ENCODE measurements around the gene EML1.

Gene EML1

GRCh38 chr14:99971941-99972747 lies 178.9 kb downstream of the EML1 start:
- no peak for DNase-seq

GRCh38 chr14:99972748-99973466 lies 179.7 kb downstream of the EML1 start:
- no peak for DNase-seq

GRCh38 chr14:99975190-99975589 lies 182.0 kb downstream of the EML1 start:
- DNase-seq: no peak

- no peak for DNase-seq
These were observed 182.8 kb downstream of the EML1 start for GRCh38 chr14:99976021-99976420.

GRCh38 chr14:99976681-99977080 lies 183.5 kb downstream of the EML1 start:
- DNase-seq: no peak

- DNase-seq: no peak
These were observed 187.1 kb downstream of the EML1 start for GRCh38 chr14:99980299-99980698.

GRCh38 chr14:99981806-99982205 lies 188.6 kb downstream of the EML1 start:
- no peak for DNase-seq

- peak in 1 of 2 experiments; percentile 21 for DNase-seq
These were observed 189.5 kb downstream of the EML1 start for GRCh38 chr14:99982537-99983250.

- DNase-seq: no peak
These were observed 190.2 kb downstream of the EML1 start for GRCh38 chr14:99983251-99984015.

GRCh38 chr14:99984036-99984435 lies 190.8 kb downstream of the EML1 start:
- DNase-seq: no peak

- no peak for DNase-seq
These were observed 193.2 kb downstream of the EML1 start for GRCh38 chr14:99986396-99986795.

GRCh38 chr14:99989032-99989431 lies 195.8 kb downstream of the EML1 start:
- DNase-seq: no peak

GRCh38 chr14:99990268-99991170 lies 197.3 kb downstream of the EML1 start:
- DNase-seq: no peak

GRCh38 chr14:99991331-99991730 lies 198.1 kb downstream of the EML1 start:
- DNase-seq: no peak

Data from SHP77 (cell line).